ENCODE results near the gene ATXN1. TPM values are rescaled to one million over a fixed set of nuclear protein-coding genes. Genes with fewer than 3 reads are reported as not detected.

The ATXN1 gene
- total and polyA plus RNA-seq, 2 experiments from 2014 or later: 4.8 to 9.1 TPM

GRCh38 chr6:16420337-16420714, 340.9 kb downstream of the ATXN1 start (continued):
- TF ChIP-seq ZNF462 (CRISPR knock-in tag; IDR thresholded peaks at IDR 0.05) (no peak), CREB1 (CRISPR knock-in tag; IDR thresholded peaks at IDR 0.05; ENCODE audit: low read depth) (no peak), EZH2phosphoT487 (IDR thresholded peaks at IDR 0.05; ENCODE audit: unreplicated experiment) (no peak)

GRCh38 chr6:16419636-16420336, 341.5 kb downstream of the ATXN1 start:
- Histone ChIP-seq H3K27me3 (ENCODE audit: insufficient read depth) (no peaks in the 10 kb centered on the region), H3K79me2 (replicated peaks; ENCODE audit: insufficient read depth) (no peaks in the 10 kb centered on the region), H3F3A (replicated peaks; ENCODE audit: low read depth) (no peaks in the 10 kb centered on the region), H3K4me2 (0 out of 2 replicates have a peak overlapping the region, but pooled peaks have one; percentile 6), H2AFZ (no peak overlapping the region), H3K4me3 (no peak overlapping the region), H3K4me1 (ENCODE audit: insufficient read depth) (peaks cover 15% of the 10 kb centered on the region), H3K9me2 (ENCODE audit: insufficient read depth) (no peaks in the 10 kb centered on the region), H3K36me3 (ENCODE audit: insufficient read depth) (no peaks in the 10 kb centered on the region), H3K27ac (ENCODE audit: low read depth) (no peak overlapping the region), H4K20me1 (replicated peaks; ENCODE audit: insufficient read depth) (no peaks in the 10 kb centered on the region)
- Mint-ChIP-seq H3K4me3 (no peak overlapping the region), H3K27me3 (ENCODE audit: insufficient read depth, low read depth, poor library complexity) (peaks cover 1% of the 10 kb centered on the region), H3K4me1 (peaks cover 23% of the 10 kb centered on the region), H3K36me3 (ENCODE audit: low read depth) (no peaks in the 10 kb centered on the region), H3K9me3 (no peaks in the 10 kb centered on the region), H3K27ac (no peak overlapping the region)
- DNase-seq (ENCODE audit: low spot score) (no peak), ATAC-seq (no peak)
- TF ChIP-seq EZH2 (IDR thresholded peaks at IDR 0.05; ENCODE audit: low read depth, unreplicated experiment) (no peak), ZNF114 (CRISPR knock-in tag; IDR thresholded peaks at IDR 0.05) (no peak), ZNF462 (CRISPR knock-in tag; IDR thresholded peaks at IDR 0.05) (no peak), CREB1 (CRISPR knock-in tag; IDR thresholded peaks at IDR 0.05; ENCODE audit: low read depth) (no peak), ETS1 (IDR thresholded peaks at IDR 0.05) (no peak)

Data from GM23338 (cell line).